ENCODE measurements around the gene ERC1. TPM values are rescaled to one million over a fixed set of nuclear protein-coding genes. Genes with fewer than 3 reads are reported as not detected.
"Not testable (repeated sequence)": the region's sequence is repeated elsewhere in the genome, so short reads cannot be mapped to it uniquely, and the experiment has no call there.

Gene ERC1
- total RNA-seq, 4 donors from 2014 or later = 58.0 to 83.2 (median 73.5) TPM

DNA sequence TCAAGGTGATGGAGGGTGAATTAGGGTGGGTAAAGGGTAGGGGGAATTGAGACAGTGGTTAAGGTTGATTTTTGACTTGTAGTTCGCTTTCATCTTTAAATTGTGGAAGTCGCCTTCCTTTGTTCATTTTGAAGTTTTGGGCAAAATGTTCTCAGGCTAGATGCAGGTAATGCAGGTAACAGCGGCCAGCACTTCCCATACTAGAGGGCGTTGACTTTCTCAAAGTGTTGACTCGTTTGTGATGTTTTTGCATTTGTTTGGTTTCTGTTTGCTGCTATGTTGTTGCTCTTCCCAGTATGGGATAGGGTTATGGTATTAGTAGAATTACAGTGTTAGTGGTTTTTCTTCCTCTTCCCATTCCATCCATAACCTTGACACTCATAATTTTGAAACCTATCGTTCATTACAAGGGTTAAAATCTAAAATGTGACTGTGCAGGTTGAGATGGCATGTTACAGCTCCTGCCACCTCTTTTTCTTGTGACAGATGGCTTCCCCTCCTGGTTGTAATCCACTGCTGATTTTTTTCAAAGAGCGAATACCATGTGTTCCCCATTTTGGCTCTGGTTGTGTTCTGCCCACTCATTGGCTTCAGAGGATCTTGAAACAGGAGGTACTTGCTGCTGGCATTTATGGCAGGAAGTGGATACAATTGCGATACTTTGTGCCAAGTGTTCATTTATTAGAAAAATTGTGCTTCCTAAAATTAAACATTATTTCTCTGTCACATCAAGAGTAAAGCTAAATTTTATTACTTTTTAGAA is 57.1 kb downstream of the ERC1 start:
- no peaks in the 10 kb centered on the region for H3K36me3 ChIP-seq
- TF ChIP-seq POLR2A (IDR thresholded peaks at IDR 0.05) = no peak
- no peak for TF ChIP-seq CTCF (IDR thresholded peaks at IDR 0.05)
- no peak for TF ChIP-seq EP300 (IDR thresholded peaks at IDR 0.05)
- H3K4me3 ChIP-seq = no peak overlapping the region
- WGBS, 2 donors = 72 to 73% methylated on average over 8 of the region's 8 CpGs
- H3K27me3 ChIP-seq = no peaks in the 10 kb centered on the region
- H3K4me1 ChIP-seq = peaks cover 0 to 45% (median 16%) of the 10 kb centered on the region in 4 donors
- no peaks in the 10 kb centered on the region for H3K9me3 ChIP-seq
- DNase-seq (ENCODE audit: low spot score in 2 of 2) = no peak
- peak overlapping the region in 2 of 4 donors; percentile 16 to 28 for H3K27ac ChIP-seq

DNA sequence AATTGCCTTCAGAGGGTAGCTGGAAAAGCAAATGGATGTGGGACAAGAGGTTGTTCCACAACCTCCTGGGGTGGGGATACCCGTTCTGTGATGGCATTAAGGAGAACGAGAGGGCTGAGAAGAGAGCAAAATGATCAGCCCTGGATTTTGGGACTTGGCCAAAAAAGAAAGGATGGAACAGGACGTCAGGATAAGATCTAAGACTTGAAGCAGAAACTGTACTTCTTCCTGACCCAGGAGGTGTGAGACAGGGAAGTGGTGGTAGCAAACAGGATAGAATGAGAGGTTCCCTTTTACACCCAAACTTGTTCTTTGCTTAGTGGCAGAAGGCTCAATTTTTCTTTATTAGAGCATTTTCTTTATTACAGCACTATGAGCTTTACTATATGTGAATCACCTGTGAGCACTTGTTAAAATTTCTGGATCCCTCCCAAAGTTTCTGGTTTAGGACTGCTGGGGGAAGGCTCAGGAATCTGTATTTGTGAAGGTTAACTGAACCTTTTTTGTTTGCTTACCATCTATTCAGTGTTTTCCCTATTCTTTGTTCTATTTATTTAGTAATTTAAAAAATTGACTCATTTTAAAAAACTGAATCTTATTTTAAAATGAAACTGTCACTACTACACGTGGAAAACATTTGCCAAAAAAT is 59.2 kb downstream of the ERC1 start:
- Histone ChIP-seq H3K4me1 (peaks cover 0 to 54% (median 17%) of the 10 kb centered on the region in 4 donors), H3K27me3 (no peaks in the 10 kb centered on the region), H3K27ac (peak overlapping the region in 2 of 4 donors; percentile 16 to 59), H3K4me3 (no peak overlapping the region), H3K36me3 (no peaks in the 10 kb centered on the region), H3K9me3 (no peaks in the 10 kb centered on the region)
- DNase-seq (ENCODE audit: low spot score in 2 of 2) = no peak
- TF ChIP-seq CTCF (IDR thresholded peaks at IDR 0.05) (no peak), EP300 (IDR thresholded peaks at IDR 0.05) (no peak)
- WGBS, 2 donors = 73 to 75% methylated on average over 4 of the region's 4 CpGs

DNA sequence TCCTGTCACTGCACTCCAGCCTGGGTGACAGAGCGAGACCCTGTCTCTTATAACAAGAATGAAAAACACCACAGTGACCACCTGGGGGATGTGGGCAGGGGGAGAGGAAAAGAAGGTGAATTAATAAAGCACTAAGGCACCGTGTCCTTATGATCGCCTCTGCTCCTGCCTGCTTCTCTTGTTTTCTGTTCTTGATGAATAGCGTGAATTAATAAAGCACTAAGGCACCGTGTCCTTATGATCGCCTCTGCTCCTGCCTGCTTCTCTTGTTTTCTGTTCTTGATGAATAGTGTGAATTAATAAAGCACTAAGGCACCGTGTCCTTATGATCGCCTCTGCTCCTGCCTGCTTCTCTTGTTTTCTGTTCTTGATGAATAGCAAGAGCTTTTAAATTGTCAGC is 60.6 kb downstream of the ERC1 start:
- DNase-seq (ENCODE audit: low spot score in 2 of 2); H3K9me3 ChIP-seq; H3K4me3 ChIP-seq; H3K27me3 ChIP-seq; H3K36me3 ChIP-seq: not testable (repeated sequence)
- peak overlapping the region in 3 of 4 donors; percentile 6 to 64 (median 46) for H3K27ac ChIP-seq
- 60 to 66% methylated on average over 8 of the region's 8 CpGs for WGBS, 2 donors
- peaks cover 0 to 50% (median 17%) of the 10 kb centered on the region in 4 donors for H3K4me1 ChIP-seq

GRCh38 chr12:1053690-1054089 is 62.7 kb downstream of the ERC1 start:
- no peaks in the 10 kb centered on the region for H3K27me3 ChIP-seq
- DNase-seq (ENCODE audit: low spot score in 2 of 2) = no peak
- peaks cover 0 to 38% (median 12%) of the 10 kb centered on the region in 4 donors for H3K4me1 ChIP-seq
- TF ChIP-seq EP300 (IDR thresholded peaks at IDR 0.05) = no peak
- TF ChIP-seq POLR2A (IDR thresholded peaks at IDR 0.05) = no peak
- H3K36me3 ChIP-seq = peaks cover 0 to 5% (median 0%) of the 10 kb centered on the region in 3 donors
- H3K27ac ChIP-seq = peak overlapping the region in 3 of 4 donors; percentile 3 to 62 (median 61)
- peaks cover 0 to 7% (median 2%) of the 10 kb centered on the region in 4 donors for H3K9me3 ChIP-seq
- H3K4me3 ChIP-seq = no peak overlapping the region

DNA sequence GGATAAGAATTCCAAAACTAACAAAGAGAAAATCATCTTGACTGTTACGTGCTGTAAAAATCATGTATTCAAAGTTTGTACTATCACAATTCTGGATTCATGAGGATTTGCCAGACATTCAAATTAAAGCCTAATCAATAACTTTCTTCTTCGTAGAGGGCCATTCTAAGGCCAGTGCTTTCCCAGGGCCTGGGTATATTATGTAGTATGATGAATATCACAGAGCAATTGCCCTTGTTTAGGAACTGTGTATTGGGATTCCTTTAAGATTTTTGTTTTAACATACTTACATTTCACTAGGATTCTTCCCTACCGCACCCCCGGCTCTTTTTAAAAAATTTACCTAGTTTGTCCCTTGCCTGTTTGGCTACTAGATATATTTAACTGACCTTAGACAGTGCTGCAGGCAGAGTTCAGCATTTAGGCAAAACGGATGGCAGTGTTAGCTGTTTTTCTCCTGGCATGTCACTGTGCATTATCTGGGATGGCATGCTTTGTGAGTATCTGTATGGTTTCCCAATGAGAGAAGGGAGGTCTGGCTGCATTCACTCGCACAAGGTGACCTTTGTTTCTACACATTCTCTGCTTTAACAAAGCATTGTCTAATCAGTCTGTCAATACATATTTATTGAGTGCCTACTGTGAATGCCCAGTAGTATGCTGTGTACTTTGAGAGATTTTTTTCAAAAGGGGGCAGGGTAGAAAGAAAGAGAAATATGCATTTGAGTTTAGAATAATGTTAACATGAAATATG is 63.3 kb downstream of the ERC1 start:
- DNase-seq (ENCODE audit: low spot score in 2 of 2) = no peak
- Histone ChIP-seq H3K36me3 (peaks cover 0 to 5% (median 0%) of the 10 kb centered on the region in 3 donors), H3K9me3 (peaks cover 0 to 13% (median 2%) of the 10 kb centered on the region in 4 donors), H3K27me3 (no peaks in the 10 kb centered on the region), H3K27ac (peak overlapping the region; percentile 3 to 62 (median 40)), H3K4me3 (no peak overlapping the region), H3K4me1 (peaks cover 0 to 37% (median 9%) of the 10 kb centered on the region in 4 donors)
- WGBS, 2 donors = 28 to 29% methylated on average over 6 of the region's 6 CpGs
- no peak for TF ChIP-seq CTCF (IDR thresholded peaks at IDR 0.05)
- no peak for TF ChIP-seq EP300 (IDR thresholded peaks at IDR 0.05)

All from tibial nerve (tissue), 4 donors.